Glutamatergic neuron (in vitro differentiated cells): Measurements from ENCODE around the gene TOM1L1. TPM values are rescaled to one million over a fixed set of nuclear protein-coding genes. Genes with fewer than 3 reads are reported as not detected.

Experiments used
- DNase-seq: peaks from one replicate; pipeline ENCODE4 v3.0.0; 2022
- H3K27ac Mint-ChIP-seq: one replicate; pipeline ENCODE4 v1.8.0; 2020; ENCODE audit warnings: mild to moderate bottlenecking, mixed read lengths, inconsistent platforms; ENCODE audit not compliant: unreplicated experiment
- H3K27me3 Mint-ChIP-seq: one replicate; pipeline ENCODE4 v1.8.0; 2020; ENCODE audit warnings: mild to moderate bottlenecking, moderate library complexity, mixed read lengths, inconsistent platforms; ENCODE audit not compliant: unreplicated experiment
- H3K36me3 Mint-ChIP-seq: one replicate; pipeline ENCODE4 v1.8.0; 2020; ENCODE audit warnings: mild to moderate bottlenecking, mixed read lengths, inconsistent platforms; ENCODE audit not compliant: unreplicated experiment
- H3K4me1 Mint-ChIP-seq: one replicate; pipeline ENCODE4 v1.8.0; 2020; ENCODE audit warnings: mild to moderate bottlenecking, low read depth, mixed read lengths, inconsistent platforms; ENCODE audit not compliant: unreplicated experiment
- H3K4me3 Mint-ChIP-seq: one replicate; pipeline ENCODE4 v1.8.0; 2020; ENCODE audit warnings: mild to moderate bottlenecking, mixed read lengths, inconsistent platforms; ENCODE audit not compliant: unreplicated experiment
- H3K9me3 Mint-ChIP-seq: one replicate; pipeline ENCODE4 v1.8.0; 2020; ENCODE audit warnings: mild to moderate bottlenecking, moderate library complexity, mixed read lengths, inconsistent platforms; ENCODE audit not compliant: unreplicated experiment
- total RNA-seq: library from RNA; stranded (reverse); fragmentation: NEBNext Ultra II Directional; extraction: Animal tissue kit (Norgen Biotek cat#: 25700); gene quantifications from one replicate; pipeline ENCODE4 v1.2.1, GENCODE V29; 2021; ENCODE audit not compliant: unreplicated experiment
- TF ChIP-seq, protein P1 (sequence below): fragments of 200-600 bp; sonication (generic); IDR thresholded peaks from one replicate; pipeline ENCODE4 v1.5.0; 2021; ENCODE audit not compliant: partially characterized antibody, unreplicated experiment

Gene TOM1L1
- total RNA-seq, 1 donor from 2014 or later, result 6.4 TPM

DNA sequence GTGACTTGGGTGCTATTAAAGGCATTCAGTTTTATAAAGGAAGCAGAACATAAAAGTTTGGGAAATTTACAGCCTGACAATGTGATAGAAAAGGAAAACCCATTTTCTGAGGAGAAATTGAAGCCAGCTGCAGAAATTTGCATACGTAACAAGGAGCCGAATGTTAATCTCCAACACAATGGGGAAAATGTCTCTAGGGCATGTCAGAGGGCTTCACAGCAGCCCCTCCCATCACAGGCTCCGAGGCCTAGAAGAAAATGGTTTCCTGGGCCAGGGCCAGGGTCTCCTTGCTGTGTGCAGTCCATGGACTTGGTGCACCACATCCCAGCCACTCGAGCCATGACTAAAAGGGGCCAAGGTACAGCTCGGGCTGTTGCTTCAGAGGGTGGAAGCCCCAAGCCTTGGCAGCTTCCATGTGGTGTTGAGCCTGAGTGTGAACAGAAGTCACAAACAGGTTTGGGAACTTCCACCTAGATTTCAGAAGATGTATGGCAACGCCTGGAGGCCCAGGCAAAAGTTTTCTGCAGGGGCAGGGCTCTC, 23.9 kb upstream of the TOM1L1 start:
- peaks cover 2% of the 10 kb centered on the region for H3K9me3 Mint-ChIP-seq
- H3K36me3 Mint-ChIP-seq, result no peaks in the 10 kb centered on the region
- no peaks in the 10 kb centered on the region for H3K27me3 Mint-ChIP-seq
- no peaks in the 10 kb centered on the region for H3K4me1 Mint-ChIP-seq
- TF ChIP-seq, protein P1, sequence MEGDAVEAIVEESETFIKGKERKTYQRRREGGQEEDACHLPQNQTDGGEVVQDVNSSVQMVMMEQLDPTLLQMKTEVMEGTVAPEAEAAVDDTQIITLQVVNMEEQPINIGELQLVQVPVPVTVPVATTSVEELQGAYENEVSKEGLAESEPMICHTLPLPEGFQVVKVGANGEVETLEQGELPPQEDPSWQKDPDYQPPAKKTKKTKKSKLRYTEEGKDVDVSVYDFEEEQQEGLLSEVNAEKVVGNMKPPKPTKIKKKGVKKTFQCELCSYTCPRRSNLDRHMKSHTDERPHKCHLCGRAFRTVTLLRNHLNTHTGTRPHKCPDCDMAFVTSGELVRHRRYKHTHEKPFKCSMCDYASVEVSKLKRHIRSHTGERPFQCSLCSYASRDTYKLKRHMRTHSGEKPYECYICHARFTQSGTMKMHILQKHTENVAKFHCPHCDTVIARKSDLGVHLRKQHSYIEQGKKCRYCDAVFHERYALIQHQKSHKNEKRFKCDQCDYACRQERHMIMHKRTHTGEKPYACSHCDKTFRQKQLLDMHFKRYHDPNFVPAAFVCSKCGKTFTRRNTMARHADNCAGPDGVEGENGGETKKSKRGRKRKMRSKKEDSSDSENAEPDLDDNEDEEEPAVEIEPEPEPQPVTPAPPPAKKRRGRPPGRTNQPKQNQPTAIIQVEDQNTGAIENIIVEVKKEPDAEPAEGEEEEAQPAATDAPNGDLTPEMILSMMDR, result no peak
- no peak overlapping the region for H3K27ac Mint-ChIP-seq
- DNase-seq, result no peak
- H3K4me3 Mint-ChIP-seq, result no peak overlapping the region

DNA sequence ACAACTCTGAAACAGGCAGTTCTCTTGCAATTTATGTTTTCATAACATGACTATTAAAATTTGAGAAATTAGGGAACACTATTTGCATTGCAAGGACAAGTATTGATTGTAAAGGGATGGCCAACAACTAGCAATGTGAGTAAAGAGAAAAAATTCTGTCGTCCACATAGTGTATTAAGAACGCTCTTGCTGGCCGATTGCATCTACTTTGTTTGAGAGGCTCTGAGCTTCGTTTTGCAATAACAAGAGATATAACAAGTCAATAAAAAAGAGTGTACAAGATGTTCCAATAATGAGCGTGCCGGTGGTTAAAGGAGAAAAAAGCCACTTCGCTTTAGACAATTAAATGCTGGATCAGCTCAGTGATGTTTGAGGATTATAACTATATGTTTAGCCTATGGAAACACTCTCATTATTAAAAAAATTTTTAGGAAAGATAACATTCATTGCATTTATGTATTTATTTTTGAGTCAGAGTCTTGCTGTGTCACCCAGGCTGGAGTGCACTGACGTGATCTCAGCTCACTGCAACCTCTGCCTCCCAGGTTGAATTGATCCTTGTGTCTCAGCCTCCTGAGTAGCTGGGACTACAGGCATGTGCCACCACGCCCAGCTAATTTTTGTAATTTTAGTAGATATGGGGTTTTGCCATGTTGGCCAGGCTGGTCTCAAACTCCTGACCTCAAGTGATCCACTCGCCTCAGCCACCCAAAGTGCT, 19.2 kb upstream of the TOM1L1 start:
- no peaks in the 10 kb centered on the region for H3K36me3 Mint-ChIP-seq
- no peaks in the 10 kb centered on the region for H3K27me3 Mint-ChIP-seq
- no peak overlapping the region for H3K4me3 Mint-ChIP-seq
- no peaks in the 10 kb centered on the region for H3K4me1 Mint-ChIP-seq
- peaks cover 2% of the 10 kb centered on the region for H3K9me3 Mint-ChIP-seq
- no peak overlapping the region for H3K27ac Mint-ChIP-seq
- TF ChIP-seq, protein P1, result no peak
- no peak for DNase-seq

DNA sequence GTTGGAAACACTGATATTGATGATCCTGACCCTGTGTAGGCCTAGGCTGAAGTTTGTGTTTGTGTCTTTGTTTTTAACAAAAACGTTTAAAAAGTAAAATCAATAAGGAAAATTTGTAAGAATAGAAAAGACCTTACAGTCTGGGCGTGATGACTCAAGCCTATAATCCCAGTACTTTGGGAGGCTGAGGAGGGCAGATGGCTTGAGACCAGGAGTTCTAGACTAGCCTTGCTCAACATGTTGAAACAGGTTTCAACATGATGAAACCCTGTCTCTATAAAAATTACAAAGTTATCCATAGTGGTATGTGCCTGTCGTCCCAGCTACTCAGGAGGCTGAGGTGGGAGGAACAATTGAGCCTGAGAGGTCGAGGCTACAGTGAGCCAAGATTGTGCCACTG, 18.3 kb upstream of the TOM1L1 start:
- Mint-ChIP-seq H3K4me3 (no peak overlapping the region), H3K27ac (no peak overlapping the region), H3K27me3 (no peaks in the 10 kb centered on the region), H3K36me3 (no peaks in the 10 kb centered on the region), H3K4me1 (no peaks in the 10 kb centered on the region), H3K9me3 (no peaks in the 10 kb centered on the region)
- DNase-seq, result no peak
- TF ChIP-seq, protein P1, result no peak

DNA sequence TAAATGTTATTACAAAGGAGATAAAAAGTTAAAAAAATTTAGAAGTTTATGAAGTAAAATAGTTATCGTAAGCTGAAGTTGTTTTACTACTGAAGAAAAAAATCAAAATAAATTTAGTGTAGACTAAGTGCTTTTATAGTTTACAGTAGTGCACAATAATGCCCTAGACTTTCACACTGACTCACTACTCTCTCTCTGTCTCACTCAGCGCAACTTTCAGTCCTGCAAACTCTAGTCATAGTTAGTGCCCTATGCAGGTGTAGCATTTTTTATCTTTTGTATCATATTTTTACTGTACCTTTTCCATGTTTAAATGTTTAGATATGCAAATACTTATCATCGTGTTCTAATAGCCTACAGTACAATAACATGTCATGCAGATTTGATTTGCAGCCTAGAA, 17.7 kb upstream of the TOM1L1 start:
- no peak overlapping the region for H3K27ac Mint-ChIP-seq
- H3K4me1 Mint-ChIP-seq, result no peaks in the 10 kb centered on the region
- H3K4me3 Mint-ChIP-seq, result no peak overlapping the region
- DNase-seq, result no peak
- H3K36me3 Mint-ChIP-seq, result no peaks in the 10 kb centered on the region
- TF ChIP-seq, protein P1, result no peak
- no peaks in the 10 kb centered on the region for H3K27me3 Mint-ChIP-seq
- H3K9me3 Mint-ChIP-seq, result no peaks in the 10 kb centered on the region

GRCh38 chr17:54883939-54884338, 16.7 kb upstream of the TOM1L1 start:
- no peaks in the 10 kb centered on the region for H3K27me3 Mint-ChIP-seq
- H3K9me3 Mint-ChIP-seq, result peaks cover 2% of the 10 kb centered on the region
- H3K27ac Mint-ChIP-seq, result no peak overlapping the region
- H3K4me1 Mint-ChIP-seq, result peaks cover 3% of the 10 kb centered on the region
- TF ChIP-seq, protein P1, result no peak
- DNase-seq, result no peak
- H3K4me3 Mint-ChIP-seq, result no peak overlapping the region
- H3K36me3 Mint-ChIP-seq, result no peaks in the 10 kb centered on the region
